ENCODE data around the gene IP6K3.

The IP6K3 gene

GRCh38 chr6:33708516-33709204 is 38.0 kb downstream of the IP6K3 start:
- no peak overlapping the region for H3K4me3 ChIP-seq (ENCODE audit: low read depth, low read length)
- TF ChIP-seq CTCF (IDR thresholded peaks at IDR 0.05; ENCODE audit: borderline replicate concordance, insufficient read depth, low read depth, low read length) = no peak

GRCh38 chr6:33707771-33708170 is 38.9 kb downstream of the IP6K3 start:
- H3K4me3 ChIP-seq (ENCODE audit: low read depth, low read length) = no peak overlapping the region
- no peak for TF ChIP-seq CTCF (IDR thresholded peaks at IDR 0.05; ENCODE audit: borderline replicate concordance, insufficient read depth, low read depth, low read length)

GRCh38 chr6:33705955-33706725 is 40.6 kb downstream of the IP6K3 start:
- H3K4me3 ChIP-seq (ENCODE audit: low read depth, low read length) = no peak overlapping the region
- TF ChIP-seq CTCF (IDR thresholded peaks at IDR 0.05; ENCODE audit: borderline replicate concordance, insufficient read depth, low read depth, low read length) = no peak

- no peak overlapping the region for H3K4me3 ChIP-seq (ENCODE audit: low read depth, low read length)
- TF ChIP-seq CTCF (IDR thresholded peaks at IDR 0.05; ENCODE audit: borderline replicate concordance, insufficient read depth, low read depth, low read length) = no peak
Observed at GRCh38 chr6:33705268-33705885, 41.3 kb downstream of the IP6K3 start.

GRCh38 chr6:33704215-33705066 is 42.3 kb downstream of the IP6K3 start:
- TF ChIP-seq CTCF (IDR thresholded peaks at IDR 0.05; ENCODE audit: borderline replicate concordance, insufficient read depth, low read depth, low read length) = no peak
- H3K4me3 ChIP-seq (ENCODE audit: low read depth, low read length) = no peak overlapping the region

- TF ChIP-seq CTCF (IDR thresholded peaks at IDR 0.05; ENCODE audit: borderline replicate concordance, insufficient read depth, low read depth, low read length) = peak; percentile 56
- no peak overlapping the region for H3K4me3 ChIP-seq (ENCODE audit: low read depth, low read length)
Observed at GRCh38 chr6:33702345-33702977, 44.2 kb downstream of the IP6K3 start.

Measured in GM12875 (cell line).